WTC11 (cell line): ENCODE data around the gene ADAM30. TPM values are rescaled to one million over a fixed set of nuclear protein-coding genes. Genes with fewer than 3 reads are reported as not detected.

Source experiments
- ATAC-seq: fragments of 200-7000 bp; cut with Tn5 transposase; 2 replicates; pipeline ENCODE4 v1.10.0; 2021; ENCODE audit warnings: mild to moderate bottlenecking, moderate library complexity
- CTCF ChIA-PET: fragments of 300-600 bp; sonication (Branson Sonifier 250); formaldehyde crosslinking; loops from one replicate; lab custom pipeline; 2021; ENCODE audit warnings: antibody characterized with exemption; lab: Charles Lee
- POLR2A ChIA-PET: fragments of 350-600 bp; sonication (Branson Sonifier 250); formaldehyde crosslinking; loops from one replicate; lab custom pipeline; 2021; ENCODE audit warnings: antibody characterized with exemption; lab: Charles Lee
- DNase-seq: peaks from one replicate; pipeline ENCODE4 v3.0.0; 2021; ENCODE audit warnings: low spot score
- H3K27ac Mint-ChIP-seq: 2 replicates; pipeline ENCODE4 v1.8.0; 2021; ENCODE audit warnings: mixed read lengths
- H3K27me3 Mint-ChIP-seq: 2 replicates; pipeline ENCODE4 v1.8.0; 2021; ENCODE audit warnings: low read depth, mild to moderate bottlenecking, moderate library complexity, mixed read lengths
- H3K36me3 Mint-ChIP-seq: 2 replicates; pipeline ENCODE4 v1.8.0; 2021; ENCODE audit warnings: mixed read lengths
- H3K4me1 Mint-ChIP-seq: 2 replicates; pipeline ENCODE4 v1.8.0; 2022; ENCODE audit warnings: mixed read lengths
- H3K4me3 Mint-ChIP-seq: 2 replicates; pipeline ENCODE4 v1.8.0; 2021; ENCODE audit warnings: mild to moderate bottlenecking, moderate library complexity, mixed read lengths
- H3K9me3 Mint-ChIP-seq: 2 replicates; pipeline ENCODE4 v1.8.0; 2021; ENCODE audit warnings: mixed read lengths
- AR ChIP-seq: fragments of 250-450 bp; sonication (Bioruptor Pico); IDR thresholded peaks from 2 replicates; pipeline ENCODE4 v1.9.0; 2021; ENCODE audit warnings: mild to moderate bottlenecking
- ARID4B ChIP-seq: sonication (generic); formaldehyde crosslinking; IDR thresholded peaks from 2 replicates; pipeline ENCODE4 v1.8.0; 2023; ENCODE audit warnings: missing genetic modification reagents, mild to moderate bottlenecking, borderline replicate concordance
- CBFB ChIP-seq: sonication (generic); formaldehyde crosslinking; IDR thresholded peaks from 2 replicates; pipeline ENCODE4 v1.8.1; 2022; ENCODE audit warnings: mild to moderate bottlenecking, low read depth, missing genetic modification reagents
- CDX4 ChIP-seq: fragments of 250-450 bp; sonication (Bioruptor Pico); IDR thresholded peaks from 2 replicates; pipeline ENCODE4 v1.9.0; 2021; ENCODE audit warnings: moderate library complexity, mild to moderate bottlenecking, inconsistent platforms, borderline replicate concordance
- GTF2I ChIP-seq: fragments of 250-450 bp; sonication (Bioruptor Pico); conservative IDR thresholded peaks from 2 replicates; pipeline ENCODE4 v1.4.0; 2021; ENCODE audit warnings: mild to moderate bottlenecking
- HMGXB4 ChIP-seq: sonication (generic); formaldehyde crosslinking; IDR thresholded peaks from 2 replicates; pipeline ENCODE4 v1.8.1; 2023; ENCODE audit warnings: mild to moderate bottlenecking, moderate library complexity, missing genetic modification reagents
- NR1H2 ChIP-seq: sonication (generic); formaldehyde crosslinking; IDR thresholded peaks from 2 replicates; pipeline ENCODE4 v1.9.0; 2021; ENCODE audit warnings: mild to moderate bottlenecking, moderate library complexity, missing genetic modification reagents
- PRRX2 ChIP-seq: fragments of 250-450 bp; sonication (Bioruptor Pico); IDR thresholded peaks from 2 replicates; pipeline ENCODE4 v1.8.0; 2021; ENCODE audit warnings: mild to moderate bottlenecking
- SMAD4 ChIP-seq: sonication (generic); formaldehyde crosslinking; IDR thresholded peaks from 2 replicates; pipeline ENCODE4 v1.8.0; 2022; ENCODE audit warnings: mild to moderate bottlenecking, missing genetic modification reagents
- USF1 ChIP-seq: sonication (generic); formaldehyde crosslinking; IDR thresholded peaks from 2 replicates; pipeline ENCODE4 v1.8.0; 2022; ENCODE audit warnings: mild to moderate bottlenecking, missing genetic modification reagents
- ZNF138 ChIP-seq: sonication (generic); formaldehyde crosslinking; conservative IDR thresholded peaks from 2 replicates; pipeline ENCODE4 v1.8.1; 2022; ENCODE audit warnings: mild to moderate bottlenecking, moderate library complexity, missing genetic modification reagents
- ZNF281 ChIP-seq: sonication (generic); formaldehyde crosslinking; IDR thresholded peaks from 2 replicates; pipeline ENCODE4 v1.8.0; 2023; ENCODE audit warnings: mild to moderate bottlenecking, missing genetic modification reagents
- ZNF416 ChIP-seq: fragments of 250-450 bp; sonication (Bioruptor Pico); IDR thresholded peaks from 2 replicates; pipeline ENCODE4 v1.9.0; 2021; ENCODE audit warnings: mild to moderate bottlenecking, inconsistent platforms
- ZNF425 ChIP-seq: fragments of 250-450 bp; sonication (Bioruptor Pico); conservative IDR thresholded peaks from 2 replicates; pipeline ENCODE4 v1.9.0; 2021; ENCODE audit warnings: mild to moderate bottlenecking
- ZNF671 ChIP-seq: fragments of 250-450 bp; sonication (Bioruptor Pico); IDR thresholded peaks from 2 replicates; pipeline ENCODE4 v1.8.0; 2021; ENCODE audit warnings: mild to moderate bottlenecking
- total RNA-seq: library from RNA; stranded (reverse); gene quantifications from 3 replicates; pipeline ENCODE4 v1.2.3, GENCODE V29; 2021

The ADAM30 gene
- total RNA-seq, 1 experiment from 2014 or later, result not detected

GRCh38 chr1:119935915-119936314 lies 39.6 kb upstream of the ADAM30 start (continued):
- TF ChIP-seq ARID4B (CRISPR knock-in tag), result no peak
- TF ChIP-seq HMGXB4 (CRISPR knock-in tag), result no peak

GRCh38 chr1:119935373-119935772 lies 39.1 kb upstream of the ADAM30 start:
- Mint-ChIP-seq H3K27ac (no peak overlapping the region), H3K36me3 (peaks cover 43% of the 10 kb centered on the region)
- POLR2A ChIA-PET, result no interaction called here
- no peak for ATAC-seq
- no peak for DNase-seq
- TF ChIP-seq ZNF671 (CRISPR knock-in tag) (no peak), ZNF425 (CRISPR knock-in tag) (no peak), USF1 (no peak), AR (CRISPR knock-in tag) (no peak), CBFB (CRISPR knock-in tag) (no peak), ZNF281 (CRISPR knock-in tag) (no peak), ZNF138 (CRISPR knock-in tag) (no peak), GTF2I (CRISPR knock-in tag) (no peak), PRRX2 (CRISPR knock-in tag) (no peak), NR1H2 (CRISPR knock-in tag) (no peak), CDX4 (CRISPR knock-in tag) (no peak), SMAD4 (CRISPR knock-in tag) (no peak), ARID4B (CRISPR knock-in tag) (no peak), ZNF416 (CRISPR knock-in tag) (no peak)
- TF ChIP-seq, all 79 proteins: peak for 0
- Mint-ChIP-seq H3K9me3 (peaks cover 5% of the 10 kb centered on the region), H3K27me3 (no peaks in the 10 kb centered on the region), H3K4me3 (no peak overlapping the region), H3K4me1 (peaks cover 13% of the 10 kb centered on the region)
- CTCF ChIA-PET, result no interaction called here
